ENCODE measurements around the gene DRC7. TPM values are rescaled to one million over a fixed set of nuclear protein-coding genes. Genes with fewer than 3 reads are reported as not detected.

Gene DRC7
- total RNA-seq, 1 donor from 2014 or later = not detected

- Mint-ChIP-seq H3K27ac (ENCODE audit: unreplicated experiment) (no peak overlapping the region), H3K27me3 (ENCODE audit: unreplicated experiment) (peaks cover 9% of the 10 kb centered on the region), H3K4me3 (ENCODE audit: unreplicated experiment) (no peak overlapping the region), H3K36me3 (ENCODE audit: unreplicated experiment) (no peaks in the 10 kb centered on the region), H3K9me3 (ENCODE audit: unreplicated experiment) (peaks cover 3% of the 10 kb centered on the region), H3K4me1 (ENCODE audit: low read depth, unreplicated experiment) (peaks cover 4% of the 10 kb centered on the region)
- no peak for DNase-seq
- TF ChIP-seq, protein P1, sequence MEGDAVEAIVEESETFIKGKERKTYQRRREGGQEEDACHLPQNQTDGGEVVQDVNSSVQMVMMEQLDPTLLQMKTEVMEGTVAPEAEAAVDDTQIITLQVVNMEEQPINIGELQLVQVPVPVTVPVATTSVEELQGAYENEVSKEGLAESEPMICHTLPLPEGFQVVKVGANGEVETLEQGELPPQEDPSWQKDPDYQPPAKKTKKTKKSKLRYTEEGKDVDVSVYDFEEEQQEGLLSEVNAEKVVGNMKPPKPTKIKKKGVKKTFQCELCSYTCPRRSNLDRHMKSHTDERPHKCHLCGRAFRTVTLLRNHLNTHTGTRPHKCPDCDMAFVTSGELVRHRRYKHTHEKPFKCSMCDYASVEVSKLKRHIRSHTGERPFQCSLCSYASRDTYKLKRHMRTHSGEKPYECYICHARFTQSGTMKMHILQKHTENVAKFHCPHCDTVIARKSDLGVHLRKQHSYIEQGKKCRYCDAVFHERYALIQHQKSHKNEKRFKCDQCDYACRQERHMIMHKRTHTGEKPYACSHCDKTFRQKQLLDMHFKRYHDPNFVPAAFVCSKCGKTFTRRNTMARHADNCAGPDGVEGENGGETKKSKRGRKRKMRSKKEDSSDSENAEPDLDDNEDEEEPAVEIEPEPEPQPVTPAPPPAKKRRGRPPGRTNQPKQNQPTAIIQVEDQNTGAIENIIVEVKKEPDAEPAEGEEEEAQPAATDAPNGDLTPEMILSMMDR (IDR thresholded peaks at IDR 0.05; ENCODE audit: partially characterized antibody, unreplicated experiment) = no peak
Measured at GRCh38 chr16:57761957-57762356, 67.4 kb downstream of the DRC7 start.

DNA sequence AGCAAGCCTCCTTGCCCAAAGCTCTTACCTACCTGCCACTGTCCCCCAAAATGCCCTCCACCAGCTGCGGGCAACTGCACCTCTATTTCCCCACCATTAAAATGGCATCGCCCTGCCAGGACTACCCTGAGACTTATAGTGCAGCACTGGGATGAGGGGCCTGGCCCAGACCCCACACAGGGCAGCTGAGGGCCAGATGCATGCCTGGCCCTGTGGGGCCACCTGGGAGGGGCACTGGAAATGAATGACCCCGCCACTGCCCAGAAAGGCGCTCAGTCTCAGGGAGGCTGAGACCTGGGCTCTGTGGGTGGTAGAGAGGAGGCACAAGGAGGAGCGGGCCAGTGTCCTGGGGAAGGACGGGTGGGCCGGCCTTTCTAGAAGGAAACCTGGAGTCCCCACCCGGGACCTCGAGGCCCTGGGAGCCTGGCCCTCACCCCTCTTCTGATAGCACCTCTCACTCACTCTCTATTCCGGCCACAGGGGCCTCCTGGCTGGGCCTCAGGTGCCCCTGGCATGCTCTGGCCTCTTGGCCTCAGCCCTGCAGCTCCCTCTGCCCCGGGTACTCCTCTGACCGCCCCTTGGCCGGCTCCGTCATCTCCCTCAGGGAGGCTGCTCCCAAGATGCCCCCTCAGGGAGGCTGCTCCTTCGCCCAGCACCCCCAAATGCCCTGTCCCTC, 67.9 kb downstream of the DRC7 start:
- peaks cover 3% of the 10 kb centered on the region for H3K9me3 Mint-ChIP-seq (ENCODE audit: unreplicated experiment)
- no peaks in the 10 kb centered on the region for H3K36me3 Mint-ChIP-seq (ENCODE audit: unreplicated experiment)
- no peak overlapping the region for H3K27ac Mint-ChIP-seq (ENCODE audit: unreplicated experiment)
- TF ChIP-seq, protein P1 (IDR thresholded peaks at IDR 0.05; ENCODE audit: partially characterized antibody, unreplicated experiment) = no peak
- peaks cover 9% of the 10 kb centered on the region for H3K27me3 Mint-ChIP-seq (ENCODE audit: unreplicated experiment)
- H3K4me3 Mint-ChIP-seq (ENCODE audit: unreplicated experiment) = no peak overlapping the region
- H3K4me1 Mint-ChIP-seq (ENCODE audit: low read depth, unreplicated experiment) = peaks cover 4% of the 10 kb centered on the region
- DNase-seq = no peak

GRCh38 chr16:57763285-57764005, 68.8 kb downstream of the DRC7 start:
- H3K27ac Mint-ChIP-seq (ENCODE audit: unreplicated experiment) = no peak overlapping the region
- no peaks in the 10 kb centered on the region for H3K36me3 Mint-ChIP-seq (ENCODE audit: unreplicated experiment)
- no peak overlapping the region for H3K4me3 Mint-ChIP-seq (ENCODE audit: unreplicated experiment)
- TF ChIP-seq, protein P1 (IDR thresholded peaks at IDR 0.05; ENCODE audit: partially characterized antibody, unreplicated experiment) = no peak
- no peak for DNase-seq
- peaks cover 4% of the 10 kb centered on the region for H3K4me1 Mint-ChIP-seq (ENCODE audit: low read depth, unreplicated experiment)
- peaks cover 11% of the 10 kb centered on the region for H3K27me3 Mint-ChIP-seq (ENCODE audit: unreplicated experiment)
- H3K9me3 Mint-ChIP-seq (ENCODE audit: unreplicated experiment) = peaks cover 3% of the 10 kb centered on the region

DNA sequence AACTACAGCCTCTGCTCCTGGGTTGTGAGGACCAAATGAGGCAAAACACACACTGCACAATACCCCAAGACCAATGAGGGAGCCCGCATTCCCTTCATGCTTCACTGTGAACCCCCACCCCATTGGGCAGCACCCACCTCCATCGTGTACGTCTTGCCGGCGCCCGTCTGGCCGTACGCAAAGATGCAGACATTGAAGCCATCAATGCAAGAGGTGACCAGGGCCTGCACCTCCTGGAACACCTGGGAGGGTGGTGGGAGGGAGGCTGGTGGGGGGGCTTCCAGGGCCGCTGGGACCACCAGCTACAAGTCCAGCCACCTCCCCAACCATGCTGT, 69.4 kb downstream of the DRC7 start:
- DNase-seq = no peak
- Mint-ChIP-seq H3K27ac (ENCODE audit: unreplicated experiment) (no peak overlapping the region), H3K9me3 (ENCODE audit: unreplicated experiment) (peaks cover 3% of the 10 kb centered on the region), H3K36me3 (ENCODE audit: unreplicated experiment) (no peaks in the 10 kb centered on the region), H3K27me3 (ENCODE audit: unreplicated experiment) (peaks cover 13% of the 10 kb centered on the region), H3K4me3 (ENCODE audit: unreplicated experiment) (no peak overlapping the region), H3K4me1 (ENCODE audit: low read depth, unreplicated experiment) (peaks cover 4% of the 10 kb centered on the region)
- TF ChIP-seq, protein P1 (IDR thresholded peaks at IDR 0.05; ENCODE audit: partially characterized antibody, unreplicated experiment) = no peak

All from glutamatergic neuron (in vitro differentiated cells).